Gastroesophageal sphincter (tissue), 3 donors: Measurements from ENCODE around the gene SERPINA7.

ENCODE experiments used
- CTCF ChIP-seq, 4 experiments: fragments of 200-600 bp in 2 of 4; fragments of 450-650 bp in 2 of 4; sonication (generic) in 1 of 4; IDR thresholded peaks; one replicate each; pipeline ENCODE4 v1.5.1; 2017 to 2019; ENCODE audit warnings: antibody characterized with exemption in 4 of 4, mild to moderate bottlenecking in 2 of 4, moderate library complexity in 2 of 4
- EP300 ChIP-seq: sonication (generic); formaldehyde crosslinking; IDR thresholded peaks from one replicate; pipeline ENCODE4 v1.6.1; 2017; ENCODE audit warnings: antibody characterized with exemption, mild to moderate bottlenecking
- POLR2A ChIP-seq, 2 donors: fragments of 450-650 bp; IDR thresholded peaks; one replicate each; pipeline ENCODE4 v1.6.1; 2017; ENCODE audit warnings: antibody characterized with exemption in 2 of 2, mild to moderate bottlenecking in 2 of 2, moderate library complexity in 1 of 2
- POLR2AphosphoS5 ChIP-seq: sonication (generic); formaldehyde crosslinking; IDR thresholded peaks from one replicate; pipeline ENCODE4 v1.6.1; 2017; ENCODE audit warnings: antibody characterized with exemption

DNA sequence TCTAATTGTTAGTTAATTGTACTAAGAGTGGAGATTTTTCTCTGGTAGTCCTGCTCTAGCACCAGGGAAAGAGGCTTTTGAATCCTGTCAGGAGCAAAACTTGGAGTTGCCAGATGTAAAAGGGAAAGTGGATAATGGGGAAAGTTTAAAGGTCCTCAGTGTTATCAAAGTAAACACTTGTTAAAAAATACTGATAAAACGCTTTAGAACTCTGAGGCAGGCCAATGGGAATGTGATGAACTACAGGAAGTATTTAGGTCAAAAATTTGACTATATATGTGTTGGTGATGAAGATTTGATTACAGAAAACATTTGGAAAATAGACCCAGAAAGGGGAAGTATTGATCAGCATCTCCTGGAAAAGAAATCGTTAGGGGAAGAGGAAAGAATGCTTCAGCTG is 32.8 kb downstream of the SERPINA7 start:
- TF ChIP-seq POLR2AphosphoS5 = no peak
- TF ChIP-seq CTCF (IDR thresholded peaks at IDR 0.05) = no peak
- TF ChIP-seq EP300 = no peak
- no peak for TF ChIP-seq POLR2A (IDR thresholded peaks at IDR 0.05)
